Measurements from ENCODE around the gene OR14C36.
"Not testable (repeated sequence)": the region's sequence is repeated elsewhere in the genome, so short reads cannot be mapped to it uniquely, and the experiment has no call there.

Gene OR14C36

GRCh38 chr1:248348475-248348874 lies at the start of gene OR14C36:
Gene OR14C36 (plus strand): TSS chr1:248348775. CDS start chr1:248348775, 0 bp downstream.
- DNase-seq (ENCODE audit: low read depth, low spot score): no peak

- no peak for DNase-seq (ENCODE audit: low read depth, low spot score)
Observed at GRCh38 chr1:248303324-248303723, 45.3 kb upstream of the OR14C36 start, which contains the start of gene OR2T12. Gene OR2T12 (minus strand): TSS chr1:248303424. CDS start chr1:248295578, 7,846 bp downstream.

GRCh38 chr1:248305672-248306071 lies 42.9 kb upstream of the OR14C36 start:
- DNase-seq (ENCODE audit: low read depth, low spot score): not testable (repeated sequence)

- DNase-seq (ENCODE audit: low read depth, low spot score): no peak
Observed at GRCh38 chr1:248306103-248306502, 42.5 kb upstream of the OR14C36 start.

GRCh38 chr1:248306740-248307139 lies 41.8 kb upstream of the OR14C36 start:
- DNase-seq (ENCODE audit: low read depth, low spot score): not testable (repeated sequence)

- no peak for DNase-seq (ENCODE audit: low read depth, low spot score)
Observed at GRCh38 chr1:248316796-248317195, 31.8 kb upstream of the OR14C36 start.

- DNase-seq (ENCODE audit: low read depth, low spot score): no peak
Observed at GRCh38 chr1:248324468-248324867, 24.1 kb upstream of the OR14C36 start, which contains the start of gene OR2M7. Gene OR2M7 (minus strand): TSS chr1:248324568. CDS start chr1:248324568, 0 bp downstream.

- DNase-seq (ENCODE audit: low read depth, low spot score): no peak
Observed at GRCh38 chr1:248343451-248343850, 5.1 kb upstream of the OR14C36 start.

- DNase-seq (ENCODE audit: low read depth, low spot score): no peak
Observed at GRCh38 chr1:248359415-248359814, 10.8 kb downstream of the OR14C36 start.

- DNase-seq (ENCODE audit: low read depth, low spot score): no peak
Observed at GRCh38 chr1:248361121-248361715, 12.6 kb downstream of the OR14C36 start, which contains the start of gene OR2T4. Gene OR2T4 (plus strand): TSS chr1:248361665. CDS start chr1:248361665, 0 bp downstream.

GRCh38 chr1:248366609-248367008 lies 18.0 kb downstream of the OR14C36 start:
- no peak for DNase-seq (ENCODE audit: low read depth, low spot score)

GRCh38 chr1:248372394-248372793 lies 23.8 kb downstream of the OR14C36 start:
- DNase-seq (ENCODE audit: low read depth, low spot score): no peak

- DNase-seq (ENCODE audit: low read depth, low spot score): no peak
Observed at GRCh38 chr1:248373761-248374160, 25.2 kb downstream of the OR14C36 start.

GRCh38 chr1:248375446-248375845 lies 26.9 kb downstream of the OR14C36 start, which contains the start of gene OR2T6:
Gene OR2T6 (plus strand): TSS chr1:248375746. CDS start chr1:248387609, 11,863 bp downstream.
- DNase-seq (ENCODE audit: low read depth, low spot score): no peak

- DNase-seq (ENCODE audit: low read depth, low spot score): no peak
Observed at GRCh38 chr1:248376916-248377315, 28.3 kb downstream of the OR14C36 start.

GRCh38 chr1:248380854-248381253 lies 32.3 kb downstream of the OR14C36 start:
- DNase-seq (ENCODE audit: low read depth, low spot score): no peak

GRCh38 chr1:248388426-248388825 lies 39.9 kb downstream of the OR14C36 start:
- DNase-seq (ENCODE audit: low read depth, low spot score): no peak

GRCh38 chr1:248393050-248393449 lies 44.5 kb downstream of the OR14C36 start:
- no peak for DNase-seq (ENCODE audit: low read depth, low spot score)
